Hematopoietic multipotent progenitor cell treated with erythropoietin and hydrocortisone succinate and interleukin-3 and kit ligand, for 8 days (in vitro differentiated cells): Measurements from ENCODE around the gene NHSL2.
"Not testable (repeated sequence)": the region's sequence is repeated elsewhere in the genome, so short reads cannot be mapped to it uniquely, and the experiment has no call there.

Experiments used
- DNase-seq: peaks from one replicate; pipeline ENCODE4 v3.0.0-alpha.2; 2015

Gene NHSL2

DNA sequence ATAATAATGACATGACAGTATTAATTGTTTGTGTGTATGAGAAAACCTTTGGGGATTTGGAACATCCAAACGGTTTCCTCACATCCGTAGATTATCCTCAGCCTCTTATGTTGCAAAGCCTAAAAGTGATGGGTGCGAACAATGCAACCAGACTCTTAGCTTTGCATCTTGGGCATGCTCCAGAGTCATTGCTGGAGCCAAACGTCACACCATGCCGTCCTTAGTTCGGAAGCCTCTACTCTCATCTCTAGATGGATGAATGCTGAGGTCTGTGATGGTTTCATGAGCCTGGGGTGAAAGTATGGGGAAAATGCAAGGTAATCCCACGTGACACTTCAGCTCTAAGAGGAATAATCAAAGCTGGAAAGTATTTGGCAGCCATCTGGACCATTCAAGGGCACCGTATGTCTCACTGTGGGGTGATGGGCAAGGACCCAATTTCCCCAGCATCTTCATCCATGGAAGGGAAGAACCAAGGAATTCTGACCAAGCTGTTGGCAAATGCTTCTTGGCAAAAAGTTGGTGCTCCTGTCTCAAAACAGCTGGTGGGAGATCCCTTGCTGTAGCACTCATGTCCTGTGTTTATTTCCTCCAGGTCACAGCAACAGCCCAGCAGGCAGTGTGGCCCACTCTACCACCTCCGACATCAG lies 227.3 kb downstream of the NHSL2 start:
- DNase-seq, result no peak

DNA sequence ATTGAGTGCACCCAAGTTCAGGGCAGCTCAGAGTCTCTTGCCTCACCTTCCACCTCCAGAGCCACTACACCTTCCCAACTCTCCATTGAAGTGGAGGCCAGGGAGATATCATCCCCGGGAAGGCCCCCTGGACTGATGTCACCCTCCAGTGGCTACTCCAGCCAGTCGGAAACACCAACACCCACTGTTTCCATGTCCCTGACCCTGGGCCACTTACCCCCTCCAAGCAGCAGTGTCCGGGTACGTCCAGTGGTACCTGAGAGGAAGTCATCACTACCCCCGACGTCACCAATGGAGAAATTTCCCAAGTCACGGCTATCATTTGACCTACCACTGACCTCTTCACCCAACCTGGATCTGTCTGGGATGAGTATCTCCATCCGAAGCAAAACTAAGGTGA lies 228.9 kb downstream of the NHSL2 start:
- no peak for DNase-seq

DNA sequence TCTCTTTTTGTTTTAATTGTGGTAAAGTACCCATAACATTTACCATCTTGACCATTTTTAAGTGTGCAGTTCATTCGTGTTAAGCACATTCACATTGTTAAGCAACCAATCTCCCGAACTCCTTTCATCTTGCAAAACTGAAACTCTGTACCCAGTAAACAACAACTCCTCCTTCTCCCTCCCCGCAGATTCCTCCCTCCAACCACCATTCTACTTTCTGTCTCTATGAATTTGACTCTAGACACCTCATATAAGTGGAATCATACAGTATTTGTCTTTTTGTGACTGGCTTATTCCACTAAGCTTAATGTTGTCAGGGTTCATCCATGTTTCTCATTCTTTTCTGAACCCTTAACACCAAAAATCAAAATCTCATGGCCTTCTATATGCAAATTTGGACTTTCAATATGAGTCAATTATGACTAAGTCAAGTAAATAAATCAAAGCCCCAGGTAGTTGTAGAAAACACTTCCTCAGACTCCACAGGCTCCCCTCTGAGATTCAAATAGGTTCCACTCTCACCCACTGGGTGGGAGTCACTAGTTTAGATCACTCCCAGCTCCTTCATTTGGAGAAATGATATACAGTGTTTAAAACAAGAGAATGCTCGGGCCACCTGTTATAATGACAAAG lies 230.8 kb downstream of the NHSL2 start:
- DNase-seq, result no peak

DNA sequence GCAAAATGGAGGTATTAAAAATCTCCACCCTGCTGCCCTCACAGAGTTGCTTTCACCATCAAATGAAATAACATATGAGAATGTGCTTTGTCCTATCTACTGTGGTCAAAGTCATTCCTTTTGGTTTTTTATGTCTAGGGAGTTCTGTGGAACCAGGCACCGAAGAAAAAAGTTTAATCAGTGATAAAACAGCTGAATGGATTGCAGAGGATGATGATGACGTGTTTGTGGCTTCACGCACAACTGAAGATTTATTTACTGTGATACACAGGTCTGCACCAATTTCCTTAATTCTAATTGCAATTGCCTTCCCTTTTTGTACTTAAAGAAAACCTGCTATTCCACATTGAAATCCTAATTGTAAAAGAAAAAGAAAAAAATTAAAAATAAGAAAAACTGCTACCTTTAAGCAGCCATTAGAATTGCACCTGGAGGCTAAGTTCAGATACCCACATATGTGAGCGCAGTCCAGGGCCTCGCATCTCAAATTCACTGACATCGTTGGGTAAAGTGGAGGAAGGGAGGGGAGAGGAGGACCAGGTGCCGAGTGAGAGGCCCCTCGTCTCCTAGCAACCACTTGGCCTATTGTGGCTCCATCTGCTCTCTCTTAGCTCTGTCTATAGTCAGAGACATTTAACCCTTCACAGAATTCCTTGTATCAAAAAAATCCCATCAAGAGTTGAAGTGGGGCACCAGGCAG lies 231.6 kb downstream of the NHSL2 start:
- DNase-seq, result no peak

DNA sequence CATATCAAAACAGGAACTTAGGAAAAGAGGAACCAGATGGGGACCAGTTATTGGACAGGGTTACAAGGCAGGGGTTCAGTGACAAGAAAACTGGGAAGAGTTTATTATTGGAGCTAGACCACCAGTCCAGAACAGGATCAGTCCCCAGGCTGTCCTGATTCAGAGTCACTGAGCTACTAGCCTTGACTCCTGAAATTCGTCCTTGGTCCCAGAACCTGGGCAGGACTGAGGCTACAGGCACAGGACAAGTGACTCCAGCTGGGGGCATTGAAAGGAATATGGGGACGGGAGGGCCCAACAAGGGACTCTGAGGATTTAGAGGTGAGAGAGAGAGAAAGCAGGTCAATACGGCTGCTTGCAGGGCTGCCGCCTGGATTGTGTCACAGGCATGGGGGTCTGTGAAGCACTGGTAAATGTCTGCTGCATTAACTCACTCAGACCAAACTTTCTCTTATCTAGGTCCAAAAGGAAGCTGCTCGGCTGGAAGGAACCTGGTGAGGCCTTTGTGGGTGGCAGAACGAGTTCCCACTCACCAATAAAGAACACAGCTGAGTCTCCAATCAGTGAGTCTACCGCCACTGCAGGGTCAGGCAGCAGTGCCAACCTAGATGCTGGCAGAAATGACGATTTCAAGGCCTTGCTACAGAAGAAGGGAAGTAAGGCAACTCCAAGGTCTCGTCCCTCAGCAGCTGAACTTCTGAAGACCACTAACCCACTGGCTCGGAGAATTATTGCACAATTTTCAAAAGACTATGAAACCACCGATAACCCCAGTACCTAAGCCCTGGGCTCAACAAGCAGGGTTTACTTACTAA lies 232.4 kb downstream of the NHSL2 start:
- DNase-seq, result no peak

DNA sequence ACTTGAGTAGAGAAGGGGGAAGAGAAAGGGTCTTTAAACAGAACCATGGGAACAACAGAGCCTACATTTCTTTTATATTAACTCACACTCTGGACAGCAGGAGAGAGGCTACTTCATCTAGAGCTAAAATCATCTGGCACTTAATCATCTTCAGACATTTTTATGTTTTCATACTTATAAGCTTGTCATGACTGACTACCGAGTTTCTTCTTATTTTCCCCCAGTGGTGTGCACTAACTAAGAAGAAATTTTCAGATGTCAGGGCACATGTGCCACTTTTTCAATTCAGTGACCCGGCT lies 232.9 kb downstream of the NHSL2 start:
- no peak for DNase-seq

DNA sequence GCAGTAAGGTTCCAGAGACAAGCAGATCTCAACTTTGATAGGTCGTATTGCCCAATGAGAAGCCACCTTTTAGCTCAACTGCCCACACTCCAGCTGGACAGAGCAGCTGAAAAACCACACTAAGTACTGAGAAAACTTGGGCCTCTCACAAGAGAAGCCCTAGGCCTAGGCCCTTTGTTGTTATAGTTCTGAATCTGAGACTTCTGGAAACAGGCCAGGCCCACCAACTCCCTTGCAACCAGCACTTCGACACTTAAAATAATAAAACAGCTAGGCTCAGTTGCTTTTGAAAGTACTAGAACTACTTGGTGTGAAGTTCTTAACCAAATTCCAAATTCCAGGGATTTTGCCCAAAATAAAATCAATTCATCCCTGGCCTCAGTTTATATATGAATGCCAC lies 234.5 kb downstream of the NHSL2 start:
- no peak for DNase-seq

- DNase-seq, result no peak
Observed at GRCh38 chrX:72146527-72146926, 235.9 kb downstream of the NHSL2 start.

DNA sequence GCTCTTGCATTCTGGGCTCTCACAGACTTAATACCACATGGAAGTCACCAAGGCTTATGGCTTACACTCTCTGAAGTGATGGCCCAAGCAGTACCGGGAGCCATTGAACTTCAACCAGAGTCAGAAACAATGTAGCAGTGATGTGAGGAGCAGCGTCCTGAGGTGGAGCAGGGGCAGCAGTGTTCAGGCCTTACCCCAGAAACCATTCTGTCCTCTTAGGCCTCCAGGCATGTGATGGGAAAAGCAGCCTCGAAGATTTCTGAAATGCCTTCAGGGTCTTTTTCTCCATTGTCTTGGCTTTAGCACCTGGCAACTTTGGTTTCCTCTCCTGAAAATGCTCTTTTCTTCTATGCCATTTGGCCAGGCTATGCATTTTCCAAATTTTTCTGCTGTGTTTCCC lies 248.1 kb downstream of the NHSL2 start:
- DNase-seq, result no peak

DNA sequence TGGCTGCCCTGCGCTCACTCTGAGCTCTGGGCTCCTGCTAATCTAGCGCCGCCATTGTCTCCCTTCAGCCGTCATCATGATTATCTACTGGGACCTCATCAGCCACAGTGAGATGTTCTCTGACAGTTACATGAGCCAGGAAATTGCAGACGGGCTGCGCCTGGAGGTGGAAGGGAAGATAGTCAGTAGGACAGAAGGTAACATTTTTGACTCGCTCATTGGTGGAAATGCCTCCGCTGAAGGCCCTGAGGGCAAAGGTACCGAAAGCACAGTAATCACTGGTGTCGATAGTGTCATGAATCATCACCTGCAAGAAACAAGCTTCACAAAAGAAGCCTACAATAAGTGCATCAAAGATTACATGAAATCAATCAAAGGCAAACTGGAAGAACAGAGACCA lies 249.1 kb downstream of the NHSL2 start:
- no peak for DNase-seq

- DNase-seq, result no peak
Observed at GRCh38 chrX:72165551-72165950, 254.9 kb downstream of the NHSL2 start.

GRCh38 chrX:72169008-72169728 lies 258.5 kb downstream of the NHSL2 start:
- DNase-seq, result peak; percentile 45

GRCh38 chrX:72176289-72176688 lies 265.6 kb downstream of the NHSL2 start:
- DNase-seq, result not testable (repeated sequence)

GRCh38 chrX:72176981-72177380 lies 266.3 kb downstream of the NHSL2 start:
- no peak for DNase-seq

GRCh38 chrX:72180539-72180938 lies 269.9 kb downstream of the NHSL2 start:
- DNase-seq, result peak; percentile 74

GRCh38 chrX:72181178-72182125 lies 270.8 kb downstream of the NHSL2 start, which contains the start of gene PIN4:
PIN4 (plus strand) TSS chrX:72181757; CDS start chrX:72181786, 29 bp downstream.
- peak; percentile 97 for DNase-seq

- DNase-seq, result no peak
Observed at GRCh38 chrX:72182924-72183323, 272.3 kb downstream of the NHSL2 start.

- DNase-seq, result no peak
Observed at GRCh38 chrX:72201836-72202536, 291.3 kb downstream of the NHSL2 start.
